Measurements from ENCODE around the gene CTNND2.

CTNND2 gene

GRCh38 chr5:11596185-11596584 lies 308.1 kb downstream of the CTNND2 start:
- no peak for DNase-seq (ENCODE audit: low read depth in 2 of 2)

- DNase-seq (ENCODE audit: low read depth in 2 of 2) = no peak
These were observed 309.2 kb downstream of the CTNND2 start for GRCh38 chr5:11595045-11595444.

GRCh38 chr5:11594021-11594420 lies 310.2 kb downstream of the CTNND2 start:
- DNase-seq (ENCODE audit: low read depth in 2 of 2) = no peak

GRCh38 chr5:11590475-11590874 lies 313.8 kb downstream of the CTNND2 start:
- DNase-seq (ENCODE audit: low read depth in 2 of 2) = no peak

GRCh38 chr5:11588803-11589202 lies 315.4 kb downstream of the CTNND2 start:
- DNase-seq (ENCODE audit: low read depth in 2 of 2) = no peak

- no peak for DNase-seq (ENCODE audit: low read depth in 2 of 2)
These were observed 320.2 kb downstream of the CTNND2 start for GRCh38 chr5:11584017-11584416.

- no peak for DNase-seq (ENCODE audit: low read depth in 2 of 2)
These were observed 324.9 kb downstream of the CTNND2 start for GRCh38 chr5:11579351-11579750.

GRCh38 chr5:11574787-11575186 lies 329.5 kb downstream of the CTNND2 start:
- DNase-seq (ENCODE audit: low read depth in 2 of 2) = no peak

- no peak for DNase-seq (ENCODE audit: low read depth in 2 of 2)
These were observed 330.9 kb downstream of the CTNND2 start for GRCh38 chr5:11573140-11573992.

GRCh38 chr5:11564706-11565105 lies 339.5 kb downstream of the CTNND2 start:
- DNase-seq (ENCODE audit: low read depth in 2 of 2) = no peak

GRCh38 chr5:11563822-11564221 lies 340.4 kb downstream of the CTNND2 start:
- DNase-seq (ENCODE audit: low read depth in 2 of 2) = no peak

- no peak for DNase-seq (ENCODE audit: low read depth in 2 of 2)
These were observed 343.1 kb downstream of the CTNND2 start for GRCh38 chr5:11560915-11561697.

- no peak for DNase-seq (ENCODE audit: low read depth in 2 of 2)
These were observed 347.2 kb downstream of the CTNND2 start for GRCh38 chr5:11557063-11557462.

GRCh38 chr5:11555171-11555570 lies 349.1 kb downstream of the CTNND2 start:
- DNase-seq (ENCODE audit: low read depth in 2 of 2) = no peak

- no peak for DNase-seq (ENCODE audit: low read depth in 2 of 2)
These were observed 356.5 kb downstream of the CTNND2 start for GRCh38 chr5:11547730-11548129.

GRCh38 chr5:11547140-11547539 lies 357.1 kb downstream of the CTNND2 start:
- no peak for DNase-seq (ENCODE audit: low read depth in 2 of 2)

- no peak for DNase-seq (ENCODE audit: low read depth in 2 of 2)
These were observed 364.1 kb downstream of the CTNND2 start for GRCh38 chr5:11540112-11540511.

GRCh38 chr5:11531811-11532555 lies 372.3 kb downstream of the CTNND2 start:
- DNase-seq (ENCODE audit: low read depth in 2 of 2) = no peak

- no peak for DNase-seq (ENCODE audit: low read depth in 2 of 2)
These were observed 375.5 kb downstream of the CTNND2 start for GRCh38 chr5:11528720-11529119.

- no peak for DNase-seq (ENCODE audit: low read depth in 2 of 2)
These were observed 376.4 kb downstream of the CTNND2 start for GRCh38 chr5:11527652-11528349.

GRCh38 chr5:11525020-11525419 lies 379.2 kb downstream of the CTNND2 start:
- DNase-seq (ENCODE audit: low read depth in 2 of 2) = no peak

GRCh38 chr5:11524188-11524587 lies 380.1 kb downstream of the CTNND2 start:
- no peak for DNase-seq (ENCODE audit: low read depth in 2 of 2)

All from stimulated activated CD8-positive, alpha-beta memory T cell treated with anti-CD3 and anti-CD28 coated beads, Interleukin-15, amount 100 ng/mL, for 48 hours (primary cell).